K562 (cell line): Measurements from ENCODE around the gene ZNF665. TPM values are rescaled to one million over a fixed set of nuclear protein-coding genes. Genes with fewer than 3 reads are reported as not detected.

Experiments used
- ATAC-seq: fragments of 200-7000 bp; cut with Tn5 transposase; 3 replicates; pipeline ENCODE4 v1.9.1; 2020; ENCODE audit warnings: moderate library complexity
- BruUV-seq: library from RNA; stranded (reverse); fragments of 400-500 nt; replicated peaks from 2 replicates; lab custom pipeline; 2021; lab: Mats Ljungman, UMichigan
- CTCF ChIA-PET: fragments of 300-600 bp; formaldehyde crosslinking; extraction: SDS; loops from one replicate; lab custom pipeline; 2021; ENCODE audit warnings: low intra/inter-chr PET ratio; lab: Yijun Ruan, JAX
- POLR2A ChIA-PET: fragments of 300-600, 350-650 bp; sonication (Branson Sonifier 250); formaldehyde crosslinking; extraction: SDS; loops from one replicate; lab custom pipeline; 2021; ENCODE audit warnings: antibody characterized with exemption, inconsistent platforms; lab: Yijun Ruan, JAX
- DNase-seq, 4 experiments: peaks; one replicate each; pipeline versions ENCODE4 v3.0.0 to v3.0.0-alpha.2; 2011 to 2018; ENCODE audit warnings: low spot score in 3 of 4, mixed read lengths in 3 of 4; ENCODE audit errors: extremely low read depth in 1 of 4
- FAIRE-seq: peaks from 2 replicates; lab custom pipeline; 2011; peaks lifted over from hg19 to GRCh38; lab: Jason Lieb, UNC
- H2AFZ ChIP-seq: 2 replicates; pipeline ENCODE4 v1.6.0; 2011; ENCODE audit warnings: low read depth, low read length, control low read depth, inconsistent platforms
- H3K27ac ChIP-seq: fragments of 200-600 bp; 3 replicates; pipeline ENCODE4 v1.8.0; 2011; ENCODE audit warnings: low read depth, mild to moderate bottlenecking, control low read depth, inconsistent platforms, low read length, moderate library complexity, mixed read lengths; ENCODE audit errors: extremely low read depth
- H3K27me3 ChIP-seq, 2 experiments: fragments of 300-600 bp in 1 of 2; 2 replicates in 1 of 2; 3 replicates in 1 of 2; pipeline versions ENCODE4 v1.6.0 to v1.8.0; 2011; ENCODE audit warnings: inconsistent platforms in 2 of 2, low read length in 2 of 2, mild to moderate bottlenecking in 1 of 2, mixed read lengths in 1 of 2, moderate library complexity in 1 of 2; ENCODE audit not compliant: control insufficient read depth in 2 of 2, insufficient read depth in 2 of 2
- H3K36me3 ChIP-seq: fragments of 300-600 bp; 3 replicates; pipeline ENCODE4 v1.8.0; 2011; ENCODE audit warnings: mild to moderate bottlenecking, low read length, inconsistent platforms; ENCODE audit not compliant: control insufficient read depth, insufficient read depth
- H3K4me1 ChIP-seq, 2 experiments: fragments of 200-600 bp in 1 of 2; replicated peaks in 1 of 2; 2 replicates in 1 of 2; 3 replicates in 1 of 2; pipeline versions ENCODE4 v1.5.1 to v1.8.0; 2011; ENCODE audit warnings: inconsistent platforms in 2 of 2, low read length in 2 of 2, mild to moderate bottlenecking in 1 of 2, mixed read lengths in 1 of 2, moderate library complexity in 1 of 2; ENCODE audit not compliant: control insufficient read depth in 2 of 2, insufficient read depth in 2 of 2
- H3K4me2 ChIP-seq: 2 replicates; pipeline ENCODE4 v1.6.1; 2011; ENCODE audit warnings: low read length, control low read depth, inconsistent platforms, mixed read lengths; ENCODE audit not compliant: insufficient read depth
- H3K4me3 ChIP-seq: fragments of 200-600 bp; sonication (generic), shearing (Covaris generic); 2 replicates; pipeline ENCODE4 v1.5.1; 2016; ENCODE audit warnings: control low read depth, inconsistent platforms
- H3K79me2 ChIP-seq: fragments of 200-600 bp; 3 replicates; pipeline ENCODE4 v1.8.0; 2011; ENCODE audit warnings: low read length, inconsistent platforms; ENCODE audit not compliant: control insufficient read depth, insufficient read depth
- H3K9ac ChIP-seq, 2 experiments: 2 replicates each; pipeline versions ENCODE4 v1.6.0 to v1.6.1; 2011; ENCODE audit warnings: low read depth in 2 of 2, low read length in 2 of 2, control low read depth in 1 of 2, inconsistent platforms in 1 of 2, mild to moderate bottlenecking in 1 of 2, mixed read lengths in 1 of 2; ENCODE audit not compliant: insufficient read depth in 1 of 2
- H3K9me1 ChIP-seq: one replicate; pipeline ENCODE4 v1.6.0; 2011; ENCODE audit warnings: inconsistent platforms, mild to moderate bottlenecking, low read length, moderate library complexity; ENCODE audit not compliant: control insufficient read depth, insufficient read depth
- H3K9me3 ChIP-seq: replicated peaks from 2 replicates; pipeline ENCODE4 v1.5.1; 2011; ENCODE audit warnings: low read depth, low read length, inconsistent platforms; ENCODE audit not compliant: control insufficient read depth, insufficient read depth
- H4K20me1 ChIP-seq: replicated peaks from 2 replicates; pipeline ENCODE4 v1.6.1; 2011; ENCODE audit warnings: low read length, inconsistent platforms, mixed read lengths; ENCODE audit not compliant: control insufficient read depth, insufficient read depth
- BRD4 ChIP-seq: fragments of 200-600 bp; sonication (generic); IDR thresholded peaks from 2 replicates; pipeline ENCODE4 v1.6.1; 2017; ENCODE audit warnings: inconsistent platforms
- CHD4 ChIP-seq: fragments of 200-600 bp; sonication (generic); IDR thresholded peaks from 3 replicates; pipeline ENCODE4 v1.6.1; 2012; ENCODE audit warnings: low read depth, mild to moderate bottlenecking, mixed read lengths, low read length, inconsistent platforms; ENCODE audit not compliant: insufficient read depth, insufficient replicate concordance, poor library complexity, severe bottlenecking
- PRMT5 ChIP-seq: sonication (generic); formaldehyde crosslinking; IDR thresholded peaks from 2 replicates; pipeline ENCODE4 v1.5.0; 2020; ENCODE audit warnings: missing genetic modification reagents
- TEAD4 ChIP-seq, 2 experiments: sonication (generic) in 1 of 2; formaldehyde crosslinking in 1 of 2; IDR thresholded peaks; 2 replicates each; pipeline versions ENCODE4 v1.6.1 to v1.8.0; 2012 to 2022; ENCODE audit warnings: borderline replicate concordance in 1 of 2, inconsistent platforms in 1 of 2, low read length in 1 of 2, mild to moderate bottlenecking in 1 of 2, missing genetic modification reagents in 1 of 2
- TRIM25 ChIP-seq: fragments of 450-650 bp; IDR thresholded peaks from 2 replicates; pipeline ENCODE4 v1.7.0; 2016; ENCODE audit warnings: borderline replicate concordance
- WGBS: fragments of 100-300 bp; shearing (Covaris generic); methylation state at CpG from one replicate; pipeline ENCODE4 v1.1.6; 2016; ENCODE audit warnings: low coverage, mixed read lengths; ENCODE audit not compliant: insufficient coverage; ENCODE audit errors: missing lambda C conversion rate; 5-methylcytosine and 5-hydroxymethylcytosine counted together
- in situ Hi-C: fragments of 300-500 bp; cut with MboI; formaldehyde crosslinking; loops from 4 replicates; pipeline ENCODE4 v1.15.0; 2018; ENCODE audit warnings: inconsistent platforms, mixed read lengths
- intact Hi-C: fragments of 100-400 bp; cut with micrococcal nuclease; formaldehyde crosslinking; loops from 2 replicates; pipeline ENCODE4 v1.14.2; 2022
- polyA plus RNA-seq, 8 experiments: library from polyadenylated mRNA; depleted of rRNA in 4 of 8; stranded (reverse) in 5 of 8; unstranded in 3 of 8; fragments of >200 nt; fragmentation: Nextera tagmentation in 2 of 8; fragmentation: Illumina TruSeq in 1 of 8; extraction: Ambion mirVana in 2 of 8; extraction: Trizol in 1 of 8; gene quantifications; 2 replicates each; pipeline versions ENCODE4 v1.2.1 to v1.2.3, GENCODE V29; 2011 to 2014; ENCODE audit warnings: inconsistent platforms in 1 of 8, missing spikeins in 1 of 8
- total RNA-seq, 7 experiments: library from RNA; depleted of rRNA in 6 of 7; stranded (reverse); fragments of >200 nt in 6 of 7; fragmentation: Illumina TruSeq in 2 of 7; extraction: Trizol in 2 of 7; gene quantifications; 2 replicates each; pipeline versions ENCODE4 v1.2.1 to v1.2.3, GENCODE V29; 2011 to 2021; ENCODE audit warnings: low replicate concordance in 1 of 7

Gene ZNF665
- total and polyA plus RNA-seq, 9 of the 15 experiments (the other 6 are each of a cell fraction or from before 2014, with no cell fraction given), result 1.9 to 7.6 (median 2.8) TPM

GRCh38 chr19:53131727-53132126 lies 61.4 kb downstream of the ZNF665 start:
- no peak overlapping the region for H3K9ac ChIP-seq

More at GRCh38 chr19:53131727-53132126, 61.4 kb downstream of the ZNF665 start:
- no peaks in the 10 kb centered on the region for H3K4me1 ChIP-seq
- in situ Hi-C loops, result no loop called here
- no TSS peak for BruUV-seq
- ATAC-seq (no peak), FAIRE-seq (no peak), DNase-seq (no peak)
- no peaks in the 10 kb centered on the region for H3K9me1 ChIP-seq
- H3K4me3 ChIP-seq, result no peak overlapping the region
- H3K4me2 ChIP-seq, result no peak overlapping the region
- intact Hi-C loops, result no loop called here
- no peak overlapping the region for H3K27ac ChIP-seq
- no peaks in the 10 kb centered on the region for H3K79me2 ChIP-seq
- H3K9me3 ChIP-seq, result no peaks in the 10 kb centered on the region
- POLR2A ChIA-PET, result interaction anchor here (0.5 kb wide), 1 partner anchor 190 kb away, joined by 3 read pairs; no protein-coding TSS in a partner anchor
- H3K36me3 ChIP-seq, result no peaks in the 10 kb centered on the region
- no peak overlapping the region for H2AFZ ChIP-seq
- WGBS, result 3% methylated on average over 6 of the region's 6 CpGs
- CTCF ChIA-PET, result no interaction called here
- TF ChIP-seq PRMT5, result no peak
- no peak for TF ChIP-seq TRIM25
- TF ChIP-seq TEAD4 (IDR thresholded peaks at IDR 0.05; ENCODE audit: low read length), result no peak
- TF ChIP-seq TEAD4 (CRISPR knock-in tag; IDR thresholded peaks at IDR 0.05; ENCODE audit: borderline replicate concordance), result no peak
- TF ChIP-seq BRD4, result no peak
- no peak for TF ChIP-seq CHD4
- H4K20me1 ChIP-seq, result no peaks in the 10 kb centered on the region
- H3K27me3 ChIP-seq, result peaks cover 4 to 8% of the 10 kb centered on the region in 2 experiments; a peak in 2 of 5 replicates
